K562 (cell line): ENCODE measurements around the gene TTC27.
"Not testable (repeated sequence)": the region's sequence is repeated elsewhere in the genome, so short reads cannot be mapped to it uniquely, and the experiment has no call there.

ENCODE experiments used
- CTCF ChIP-seq, 3 experiments: IDR thresholded peaks in 2 of 3; conservative IDR thresholded peaks in 1 of 3; 2 replicates each; pipeline ENCODE4 v1.5.1; 2011 to 2012; ENCODE audit warnings: low read length in 3 of 3, mild to moderate bottlenecking in 3 of 3, control low read depth in 2 of 3, improper control_type of control experiment in 1 of 3, inconsistent platforms in 1 of 3, low read depth in 1 of 3, mixed read lengths in 1 of 3, moderate library complexity in 1 of 3; ENCODE audit not compliant: insufficient read depth in 2 of 3
- GTF2F1 ChIP-seq: IDR thresholded peaks from 2 replicates; pipeline ENCODE4 v1.6.1; 2011; ENCODE audit warnings: low read depth, low read length, improper control_type of control experiment
- POLR2AphosphoS5 ChIP-seq: IDR thresholded peaks from 2 replicates; pipeline ENCODE4 v1.6.1; 2011; ENCODE audit warnings: mild to moderate bottlenecking, low read depth, low read length, moderate library complexity; ENCODE audit not compliant: control insufficient read depth, insufficient read depth
- SMAD3 ChIP-seq: fragments of 450-650 bp; formaldehyde crosslinking; conservative IDR thresholded peaks from 2 replicates; pipeline ENCODE4 v1.4.0; 2020; ENCODE audit warnings: mild to moderate bottlenecking
- ZHX1 ChIP-seq: fragments of 150-350 bp; conservative IDR thresholded peaks from 2 replicates; pipeline ENCODE4 v1.6.1; 2014; ENCODE audit warnings: low read length
- ZNF444 ChIP-seq: fragments of 250-450 bp; sonication (Bioruptor Pico); IDR thresholded peaks from 2 replicates; pipeline ENCODE4 v1.4.0; 2020; ENCODE audit warnings: mild to moderate bottlenecking, moderate library complexity

DNA sequence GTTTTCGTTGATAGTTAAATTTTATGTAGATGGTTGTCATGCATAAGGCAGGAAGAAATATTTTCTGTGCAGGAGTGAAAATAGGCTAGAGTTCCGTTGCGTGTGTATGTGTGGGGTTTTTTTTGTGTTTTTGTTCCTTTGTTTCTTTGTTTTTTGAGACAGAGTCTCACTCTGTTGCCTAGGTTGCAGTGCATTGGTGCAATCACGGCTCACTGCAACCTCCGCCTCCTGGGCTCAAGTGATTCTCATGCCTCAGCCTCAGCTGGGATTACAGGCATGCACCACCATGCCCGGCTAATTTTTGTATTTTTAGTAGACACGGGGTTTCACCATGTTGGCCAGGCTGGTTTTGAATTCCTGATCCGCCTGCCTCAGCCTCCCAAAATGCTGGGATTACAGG is 103.1 kb downstream of the TTC27 start:
- TF ChIP-seq POLR2AphosphoS5; CTCF (IDR thresholded peaks at IDR 0.05 in 2 of 3, conservative IDR thresholded peaks at IDR 0.05 in 1 of 3; ENCODE audit: insufficient read depth in 2 of 3, low read depth in 1 of 3, low read length in 3 of 3); GTF2F1; SMAD3; ZNF444 (CRISPR knock-in tag); ZHX1: not testable (repeated sequence)
